Stimulated activated CD4-positive, alpha-beta T cell treated with anti-CD3 and anti-CD28 coated beads, Interleukin-12 subunit alpha, Interleukin-12 subunit beta, amount 100 ng/mL, for 4 hours (primary cell): ENCODE results near the gene MYMX.
A peak's percentile ranks its signal among the peaks of the same experiment; 100 is the strongest.

ENCODE experiments used
- DNase-seq: peaks from one replicate; pipeline ENCODE4 v3.0.0-alpha.2; 2020

The MYMX gene

GRCh38 chr6:44234101-44235025 lies 17.6 kb downstream of the MYMX start:
- DNase-seq = no peak

- DNase-seq = no peak
Measured at GRCh38 chr6:44235269-44235668, 18.5 kb downstream of the MYMX start.

GRCh38 chr6:44235891-44236516 lies 19.3 kb downstream of the MYMX start:
- DNase-seq = no peak

GRCh38 chr6:44237021-44237812 lies 20.5 kb downstream of the MYMX start:
- peak; percentile 58 for DNase-seq

GRCh38 chr6:44237813-44238433 lies 21.2 kb downstream of the MYMX start:
- DNase-seq = peak; percentile 72

GRCh38 chr6:44238687-44239350 lies 22.1 kb downstream of the MYMX start:
- no peak for DNase-seq

- no peak for DNase-seq
Measured at GRCh38 chr6:44243345-44243744, 26.6 kb downstream of the MYMX start.

GRCh38 chr6:44245391-44245911 lies 28.7 kb downstream of the MYMX start:
- no peak for DNase-seq

GRCh38 chr6:44245912-44246662 lies 29.4 kb downstream of the MYMX start:
- DNase-seq = peak; percentile 90

- DNase-seq = peak; percentile 88
Measured at GRCh38 chr6:44246663-44247337, 30.1 kb downstream of the MYMX start, which contains the start of gene HSP90AB1. Gene HSP90AB1, plus strand, starts transcription at chr6:44247101. Its CDS starts 1,529 bp downstream, at chr6:44248630.

- DNase-seq = peak; percentile 86
Measured at GRCh38 chr6:44247338-44248302, 30.9 kb downstream of the MYMX start.

GRCh38 chr6:44248579-44248978 lies 31.9 kb downstream of the MYMX start:
- DNase-seq = no peak

GRCh38 chr6:44249082-44249748 lies 32.5 kb downstream of the MYMX start:
- no peak for DNase-seq

- no peak for DNase-seq
Measured at GRCh38 chr6:44250067-44250717, 33.5 kb downstream of the MYMX start.

- DNase-seq = no peak
Measured at GRCh38 chr6:44250718-44251123, 34.0 kb downstream of the MYMX start.

GRCh38 chr6:44251576-44252524 lies 35.1 kb downstream of the MYMX start:
- DNase-seq = no peak
